DMS 273 (cell line): ENCODE data around the gene UTP11.

ENCODE experiments used
- DNase-seq: peaks from one replicate; lab custom pipeline; 2025; ENCODE audit not compliant: unreplicated experiment; lab: John Stamatoyannopoulos, UW

Gene UTP11

GRCh38 chr1:38003261-38004250, 9.0 kb upstream of the UTP11 start:
- DNase-seq = no peak

- no peak for DNase-seq
Measured at GRCh38 chr1:38004284-38005108, 8.0 kb upstream of the UTP11 start.

GRCh38 chr1:38005195-38006007, 7.1 kb upstream of the UTP11 start, which contains the start of gene FHL3:
Gene FHL3, minus strand, starts transcription at chr1:38005514. Its CDS starts 6,102 bp downstream, at chr1:37999412.
- peak; percentile 100 for DNase-seq

- no peak for DNase-seq
Measured at GRCh38 chr1:38006008-38006828, 6.3 kb upstream of the UTP11 start.

- no peak for DNase-seq
Measured at GRCh38 chr1:38009088-38009840, 3.3 kb upstream of the UTP11 start.

- DNase-seq = no peak
Measured at GRCh38 chr1:38009841-38010180, 2.7 kb upstream of the UTP11 start.

GRCh38 chr1:38013227-38013622, 691 bp downstream of the UTP11 start:
- no peak for DNase-seq

GRCh38 chr1:38014171-38014570, 1.6 kb downstream of the UTP11 start:
- DNase-seq = peak; percentile 95

GRCh38 chr1:38014724-38015424, 2.3 kb downstream of the UTP11 start:
- no peak for DNase-seq

- DNase-seq = no peak
Measured at GRCh38 chr1:38015978-38016725, 3.6 kb downstream of the UTP11 start.

GRCh38 chr1:38018864-38019343, 6.4 kb downstream of the UTP11 start:
- DNase-seq = peak; percentile 99

GRCh38 chr1:38020396-38020795, 7.9 kb downstream of the UTP11 start:
- DNase-seq = no peak

GRCh38 chr1:38021969-38022368, 9.4 kb downstream of the UTP11 start:
- no peak for DNase-seq

GRCh38 chr1:38022810-38023209, 10.3 kb downstream of the UTP11 start:
- DNase-seq = no peak

GRCh38 chr1:38025233-38025632, 12.7 kb downstream of the UTP11 start:
- no peak for DNase-seq

GRCh38 chr1:38025664-38026063, 13.1 kb downstream of the UTP11 start:
- DNase-seq = no peak

- peak; percentile 100 for DNase-seq
Measured at GRCh38 chr1:38026592-38027200, 14.2 kb downstream of the UTP11 start.
